Smooth muscle cell of bladder (primary cell): ENCODE measurements around the gene ZNF416. TPM values are rescaled to one million over a fixed set of nuclear protein-coding genes. Genes with fewer than 3 reads are reported as not detected.

Experiments used
- total RNA-seq: library from RNA; depleted of rRNA; stranded (reverse); fragments of >200 nt; gene quantifications from 2 replicates; pipeline ENCODE4 v1.2.3, GENCODE V29; 2014

The ZNF416 gene
- total RNA-seq = 4.7 and 5.0 TPM in 2 replicates

GRCh38 chr19:57578487-57579205 is at the start of gene ZNF416:
TSS of gene ZNF416 (minus strand) at chr19:57578911. CDS start at chr19:57578704, 207 bp downstream.

GRCh38 chr19:57613941-57614743 is 35.4 kb upstream of the ZNF416 start, which contains the start of gene ZNF134:
TSS of gene ZNF134 (plus strand) at chr19:57614242. CDS start at chr19:57619469, 5,227 bp downstream.

GRCh38 chr19:57599761-57600383 is 21.2 kb upstream of the ZNF416 start, which contains the start of gene ZNF530:
TSS of gene ZNF530 (plus strand) at chr19:57599885. CDS start at chr19:57604346, 4,461 bp downstream.

GRCh38 chr19:57583521-57584416 is 5.1 kb upstream of the ZNF416 start, which contains the start of gene ZIK1:
TSS of gene ZIK1 (plus strand) at chr19:57584145. CDS start at chr19:57584357, 212 bp downstream.

GRCh38 chr19:57559404-57560025 is 19.2 kb downstream of the ZNF416 start, which contains the start of gene ZNF550:
TSS of gene ZNF550 (minus strand) at chr19:57559863. CDS start at chr19:57559682, 181 bp downstream.

GRCh38 chr19:57527136-57527881 is 51.4 kb downstream of the ZNF416 start, which contains the start of gene ZNF549:
TSS of gene ZNF549 (plus strand) at chr19:57527356. CDS start at chr19:57527574, 218 bp downstream.

Other genes starting within 250 kb of the ZNF416 start
- 9.4 and 10.7 TPM in 2 replicates for gene ZNF304, start 227.6 kb downstream of the ZNF416 start, total RNA-seq
- 9.8 and 13.2 TPM in 2 replicates for gene TRAPPC2B, start 215.4 kb downstream of the ZNF416 start, total RNA-seq
- 4.6 and 5.2 TPM in 2 replicates for gene ZNF547, start 215.4 kb downstream of the ZNF416 start, total RNA-seq
- 21.5 and 25.4 TPM in 2 replicates for gene ZNF548, start 189.1 kb downstream of the ZNF416 start, total RNA-seq
- gene ZNF17, start 167.8 kb downstream of the ZNF416 start, total RNA-seq = 10.4 and 11.5 TPM in 2 replicates
- 6.8 and 8.9 TPM in 2 replicates for gene ZNF749, start 143.6 kb downstream of the ZNF416 start, total RNA-seq
- gene VN1R1, start 121.8 kb downstream of the ZNF416 start, total RNA-seq = 0.28 and 0.57 TPM in 2 replicates
- 12.1 and 18.6 TPM in 2 replicates for gene ZNF772, start 101.3 kb downstream of the ZNF416 start, total RNA-seq
- gene ZNF419, start 91.2 kb downstream of the ZNF416 start, total RNA-seq = 11.0 and 18.1 TPM in 2 replicates
- gene ZNF773, start 79.0 kb downstream of the ZNF416 start, total RNA-seq = 14.8 and 27.3 TPM in 2 replicates
- 4.7 and 4.9 TPM in 2 replicates for gene ZNF549, start 51.6 kb downstream of the ZNF416 start, total RNA-seq
- 7.3 and 7.8 TPM in 2 replicates for gene ZNF550, start 19.0 kb downstream of the ZNF416 start, total RNA-seq
- gene ZIK1, start 5.2 kb upstream of the ZNF416 start, total RNA-seq = 5.4 and 5.5 TPM in 2 replicates
- gene ZNF530, start 21.0 kb upstream of the ZNF416 start, total RNA-seq = 1.6 and 2.6 TPM in 2 replicates
- gene ZNF134, start 35.3 kb upstream of the ZNF416 start, total RNA-seq = 15.5 and 18.8 TPM in 2 replicates
- gene ZNF211, start 54.3 kb upstream of the ZNF416 start, total RNA-seq = 8.0 and 10.2 TPM in 2 replicates
- gene ZSCAN4, start 90.0 kb upstream of the ZNF416 start, total RNA-seq = not detected in 2 replicates
- 4.0 and 4.3 TPM in 2 replicates for gene ZNF551, start 103.1 kb upstream of the ZNF416 start, total RNA-seq
- gene ZNF154, start 130.3 kb upstream of the ZNF416 start, total RNA-seq = 2.8 and 3.6 TPM in 2 replicates
- gene ZNF671, start 148.7 kb upstream of the ZNF416 start, total RNA-seq = 8.9 and 9.2 TPM in 2 replicates
- 11.2 and 14.1 TPM in 2 replicates for gene ZNF776, start 167.9 kb upstream of the ZNF416 start, total RNA-seq
- gene ZNF586, start 190.8 kb upstream of the ZNF416 start, total RNA-seq = 12.6 and 12.7 TPM in 2 replicates
- gene ZNF552, start 236.0 kb upstream of the ZNF416 start, total RNA-seq = 4.7 and 6.0 TPM in 2 replicates